H9 (cell line): ENCODE data around the gene PPP1R27. TPM values are rescaled to one million over a fixed set of nuclear protein-coding genes. Genes with fewer than 3 reads are reported as not detected.

ENCODE experiments used
- DNase-seq: peaks from one replicate; pipeline ENCODE4 v3.0.0-alpha.2; 2017
- H2AFZ ChIP-seq: one replicate; pipeline ENCODE4 v1.6.1; 2013; ENCODE audit warnings: mild to moderate bottlenecking, low read length, control low read depth, moderate library complexity
- H2AK5ac ChIP-seq: 2 replicates; pipeline ENCODE4 v1.6.1; 2013; ENCODE audit warnings: low read length, control low read depth, mixed read lengths; ENCODE audit not compliant: insufficient read length
- H2BK120ac ChIP-seq: one replicate; pipeline ENCODE4 v1.6.1; 2013; ENCODE audit warnings: low read depth, mild to moderate bottlenecking, low read length, control low read depth, inconsistent platforms; ENCODE audit not compliant: poor library complexity, severe bottlenecking
- H2BK12ac ChIP-seq: 2 replicates; pipeline ENCODE4 v1.6.1; 2013; ENCODE audit warnings: low read length, control low read depth, mixed read lengths, low read depth; ENCODE audit not compliant: insufficient read length
- H2BK15ac ChIP-seq: 2 replicates; pipeline ENCODE4 v1.6.1; 2013; ENCODE audit warnings: low read depth, low read length, control low read depth
- H2BK20ac ChIP-seq: one replicate; pipeline ENCODE4 v1.6.1; 2013; ENCODE audit warnings: low read depth, mild to moderate bottlenecking, low read length, control low read depth, inconsistent platforms; ENCODE audit not compliant: poor library complexity, severe bottlenecking
- H2BK5ac ChIP-seq: 2 replicates; pipeline ENCODE4 v1.6.1; 2013; ENCODE audit warnings: low read length, control low read depth, mixed read lengths; ENCODE audit not compliant: insufficient read length
- H3K14ac ChIP-seq: 2 replicates; pipeline ENCODE4 v1.6.1; 2013; ENCODE audit warnings: low read length, control low read depth; ENCODE audit not compliant: insufficient read depth
- H3K18ac ChIP-seq: 2 replicates; pipeline ENCODE4 v1.6.1; 2013; ENCODE audit warnings: low read depth, mild to moderate bottlenecking, mixed read lengths, low read length, control low read depth; ENCODE audit not compliant: insufficient read length
- H3K23ac ChIP-seq: 2 replicates; pipeline ENCODE4 v1.6.1; 2013; ENCODE audit warnings: low read length, control low read depth, mixed read lengths, low read depth; ENCODE audit not compliant: insufficient read length
- H3K23me2 ChIP-seq: 2 replicates; pipeline ENCODE4 v1.6.1; 2013; ENCODE audit warnings: low read depth, mild to moderate bottlenecking, mixed read lengths, low read length, control low read depth; ENCODE audit not compliant: insufficient read length, poor library complexity, severe bottlenecking
- H3K27ac ChIP-seq: 2 replicates; pipeline ENCODE4 v1.5.1; 2013; ENCODE audit warnings: low read length, control low read depth, mixed read lengths, low read depth; ENCODE audit not compliant: insufficient read length
- H3K27me3 ChIP-seq: 2 replicates; pipeline ENCODE4 v1.6.1; 2013; ENCODE audit warnings: low read length, control low read depth, inconsistent platforms; ENCODE audit not compliant: insufficient read depth
- H3K4ac ChIP-seq: 2 replicates; pipeline ENCODE4 v1.6.1; 2013; ENCODE audit warnings: low read depth, mild to moderate bottlenecking, control low read depth, inconsistent platforms, low read length, moderate library complexity
- H3K4me1 ChIP-seq: 2 replicates; pipeline ENCODE4 v1.6.1; 2013; ENCODE audit warnings: low read length, control low read depth, inconsistent platforms; ENCODE audit not compliant: insufficient read depth
- H3K4me2 ChIP-seq: 2 replicates; pipeline ENCODE4 v1.6.1; 2013; ENCODE audit warnings: low read length, control low read depth, mixed read lengths; ENCODE audit not compliant: insufficient read length, insufficient read depth
- H3K56ac ChIP-seq: 2 replicates; pipeline ENCODE4 v1.6.1; 2013; ENCODE audit warnings: low read depth, mild to moderate bottlenecking, mixed read lengths, low read length, control low read depth; ENCODE audit not compliant: insufficient read length
- H3K79me1 ChIP-seq: 2 replicates; pipeline ENCODE4 v1.6.1; 2013; ENCODE audit warnings: low read depth, mild to moderate bottlenecking, moderate library complexity, low read length, control low read depth, inconsistent platforms; ENCODE audit not compliant: insufficient read depth, poor library complexity, severe bottlenecking
- H3K79me2 ChIP-seq: 2 replicates; pipeline ENCODE4 v1.6.1; 2013; ENCODE audit warnings: low read length, control low read depth, inconsistent platforms; ENCODE audit not compliant: insufficient read depth
- H3K9ac ChIP-seq: 2 replicates; pipeline ENCODE4 v1.6.1; 2013; ENCODE audit warnings: low read length, control low read depth, mixed read lengths; ENCODE audit not compliant: insufficient read length; ENCODE audit errors: extremely low read depth
- H3K9me3 ChIP-seq: one replicate; pipeline ENCODE4 v1.6.1; 2013; ENCODE audit warnings: low read depth, low read length, inconsistent platforms; ENCODE audit not compliant: control insufficient read depth
- H3T11ph ChIP-seq: one replicate; pipeline ENCODE4 v1.6.1; 2013; ENCODE audit warnings: mild to moderate bottlenecking, low read length, control low read depth, inconsistent platforms
- H4K20me1 ChIP-seq: one replicate; pipeline ENCODE4 v1.6.1; 2013; ENCODE audit not compliant: control insufficient read depth, insufficient read length, insufficient read depth
- H4K5ac ChIP-seq: 2 replicates; pipeline ENCODE4 v1.6.1; 2013; ENCODE audit warnings: low read depth, mild to moderate bottlenecking, mixed read lengths, low read length, control low read depth; ENCODE audit not compliant: insufficient read length
- H4K8ac ChIP-seq: replicated peaks from 2 replicates; pipeline ENCODE4 v1.6.1; 2013; ENCODE audit warnings: low read length, control low read depth, mixed read lengths, low read depth; ENCODE audit not compliant: insufficient read length
- H4K91ac ChIP-seq: 2 replicates; pipeline ENCODE4 v1.6.1; 2013; ENCODE audit warnings: low read depth, mild to moderate bottlenecking, moderate library complexity, mixed read lengths, low read length, control low read depth; ENCODE audit not compliant: insufficient read length
- H3K27ac Mint-ChIP-seq, 3 experiments: 2 replicates in 2 of 3; 3 replicates in 1 of 3; pipeline ENCODE4 v1.8.0; 2020 to 2021; ENCODE audit warnings: mixed read lengths in 3 of 3, mild to moderate bottlenecking in 1 of 3, moderate library complexity in 1 of 3
- H3K27me3 Mint-ChIP-seq: 2 replicates; pipeline ENCODE4 v1.8.0; 2021; ENCODE audit warnings: low read depth, mild to moderate bottlenecking, moderate library complexity, mixed read lengths
- H3K36me3 Mint-ChIP-seq, 3 experiments: 2 replicates in 2 of 3; 3 replicates in 1 of 3; pipeline ENCODE4 v1.8.0; 2020 to 2021; ENCODE audit warnings: low read depth in 3 of 3, mixed read lengths in 3 of 3; ENCODE audit not compliant: insufficient read depth in 1 of 3
- H3K4me1 Mint-ChIP-seq, 2 experiments: 2 replicates each; pipeline ENCODE4 v1.8.0; 2020; ENCODE audit warnings: mixed read lengths in 2 of 2
- H3K4me3 Mint-ChIP-seq, 2 experiments: 2 replicates in 1 of 2; 3 replicates in 1 of 2; pipeline ENCODE4 v1.8.0; 2020 to 2021; ENCODE audit warnings: mild to moderate bottlenecking in 2 of 2, mixed read lengths in 2 of 2, moderate library complexity in 1 of 2
- H3K9me3 Mint-ChIP-seq, 2 experiments: 2 replicates in 1 of 2; 3 replicates in 1 of 2; pipeline ENCODE4 v1.8.0; 2020; ENCODE audit warnings: mild to moderate bottlenecking in 2 of 2, mixed read lengths in 2 of 2, moderate library complexity in 1 of 2
- WGBS: extraction: QIAGEN DNeasy Blood & Tissue Kit; methylation state at CpG from one replicate; pipeline ENCODE4 v1.1.7; 2013; ENCODE audit warnings: missing lambda C conversion rate, low lambda C conversion rate, mixed read lengths; ENCODE audit not compliant: insufficient read length; ENCODE audit errors: extremely low coverage; 5-methylcytosine and 5-hydroxymethylcytosine counted together
- total RNA-seq: library from RNA; stranded (reverse); gene quantifications from 2 replicates; pipeline ENCODE4 v1.2.1, GENCODE V29; 2021
- TF ChIP-seq, protein P1 (sequence below): fragments of 200-600 bp; sonication (generic); conservative IDR thresholded peaks from 3 replicates; pipeline ENCODE4 v1.8.0; 2021; ENCODE audit warnings: antibody characterized with exemption, mild to moderate bottlenecking

The PPP1R27 gene
- total RNA-seq, 1 experiment from 2014 or later: 0.22 TPM

DNA sequence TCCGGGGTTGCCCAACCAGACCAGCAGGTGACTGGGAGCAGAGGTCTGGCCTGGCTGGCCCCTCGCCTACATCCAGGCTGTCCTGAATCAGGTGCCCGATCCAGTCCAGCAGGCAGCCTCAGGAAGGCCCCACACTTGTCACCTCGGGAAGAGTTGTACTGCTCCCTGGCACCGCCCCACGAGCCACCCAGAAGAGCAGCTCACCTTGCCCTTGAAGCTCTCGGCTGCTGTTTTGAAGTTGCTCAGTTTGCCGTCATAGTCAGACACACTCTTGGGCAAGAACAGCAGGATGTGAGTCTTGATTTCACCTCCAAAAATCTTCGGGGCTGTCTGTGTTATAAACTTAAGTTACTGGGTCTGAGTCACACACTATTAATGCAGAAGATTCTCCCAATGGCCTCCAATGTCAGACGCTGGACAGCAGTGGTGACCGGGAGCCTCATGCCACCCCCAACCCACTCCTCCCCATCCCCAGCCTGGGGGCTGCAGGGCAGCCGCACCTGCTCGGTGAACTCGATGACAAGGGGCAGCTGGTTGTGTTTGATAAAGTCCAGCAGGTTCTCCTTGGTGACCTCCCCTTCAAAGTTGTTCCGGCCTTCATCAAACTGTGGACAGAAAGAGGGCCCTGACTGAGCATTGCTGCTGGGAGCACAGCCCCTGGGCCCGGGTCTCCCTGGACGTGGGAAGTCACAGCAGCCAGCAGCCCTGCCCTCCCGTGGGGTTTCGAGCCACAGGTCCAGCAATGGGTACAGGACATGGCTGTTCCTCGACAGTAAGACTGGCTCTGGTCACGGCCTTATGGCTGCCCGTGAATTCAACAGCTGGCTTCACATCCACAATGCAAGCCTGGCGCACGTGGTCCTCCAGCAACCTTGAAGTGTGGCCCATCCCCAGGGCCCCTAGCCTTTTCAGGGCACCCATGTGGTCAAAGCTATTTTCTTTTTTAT is 12.2 kb upstream of the PPP1R27 start:
- H3K4me1 ChIP-seq: no peaks in the 10 kb centered on the region
- no peak overlapping the region for H2AFZ ChIP-seq
- H3K9ac ChIP-seq: no peak overlapping the region
- TF ChIP-seq, protein P1, sequence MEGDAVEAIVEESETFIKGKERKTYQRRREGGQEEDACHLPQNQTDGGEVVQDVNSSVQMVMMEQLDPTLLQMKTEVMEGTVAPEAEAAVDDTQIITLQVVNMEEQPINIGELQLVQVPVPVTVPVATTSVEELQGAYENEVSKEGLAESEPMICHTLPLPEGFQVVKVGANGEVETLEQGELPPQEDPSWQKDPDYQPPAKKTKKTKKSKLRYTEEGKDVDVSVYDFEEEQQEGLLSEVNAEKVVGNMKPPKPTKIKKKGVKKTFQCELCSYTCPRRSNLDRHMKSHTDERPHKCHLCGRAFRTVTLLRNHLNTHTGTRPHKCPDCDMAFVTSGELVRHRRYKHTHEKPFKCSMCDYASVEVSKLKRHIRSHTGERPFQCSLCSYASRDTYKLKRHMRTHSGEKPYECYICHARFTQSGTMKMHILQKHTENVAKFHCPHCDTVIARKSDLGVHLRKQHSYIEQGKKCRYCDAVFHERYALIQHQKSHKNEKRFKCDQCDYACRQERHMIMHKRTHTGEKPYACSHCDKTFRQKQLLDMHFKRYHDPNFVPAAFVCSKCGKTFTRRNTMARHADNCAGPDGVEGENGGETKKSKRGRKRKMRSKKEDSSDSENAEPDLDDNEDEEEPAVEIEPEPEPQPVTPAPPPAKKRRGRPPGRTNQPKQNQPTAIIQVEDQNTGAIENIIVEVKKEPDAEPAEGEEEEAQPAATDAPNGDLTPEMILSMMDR: no peak
- no peak overlapping the region for H3K56ac ChIP-seq
- H2BK5ac ChIP-seq: no peak overlapping the region
- no peaks in the 10 kb centered on the region for H3K79me1 ChIP-seq
- no peak overlapping the region for H3K4me2 ChIP-seq
- H3K18ac ChIP-seq: no peak overlapping the region
- no peak overlapping the region for H4K5ac ChIP-seq
- H3K23ac ChIP-seq: no peak overlapping the region
- peaks cover 2% of the 10 kb centered on the region for H4K20me1 ChIP-seq
- H2BK15ac ChIP-seq: no peak overlapping the region
- no peaks in the 10 kb centered on the region for H3K79me2 ChIP-seq
- H3K23me2 ChIP-seq: no peaks in the 10 kb centered on the region
- no peak for DNase-seq
- WGBS: no CpG with 5 or more reads among the region's 24 CpGs
- H3K27ac ChIP-seq: no peak overlapping the region
- no peaks in the 10 kb centered on the region for H3K27me3 ChIP-seq
- no peaks in the 10 kb centered on the region for H3K9me3 Mint-ChIP-seq
- no peak overlapping the region for H4K8ac ChIP-seq
- no peaks in the 10 kb centered on the region for H3K9me3 ChIP-seq
- H2BK12ac ChIP-seq: no peak overlapping the region
- H3K36me3 Mint-ChIP-seq: peaks cover 29 to 70% (median 53%) of the 10 kb centered on the region in 3 experiments; a peak in 6 of 7 replicates
- H2BK20ac ChIP-seq: no peak overlapping the region
- H3K27me3 Mint-ChIP-seq: no peaks in the 10 kb centered on the region
- no peak overlapping the region for H2AK5ac ChIP-seq
- H3K4me1 Mint-ChIP-seq: no peaks in the 10 kb centered on the region
- H2BK120ac ChIP-seq: no peak overlapping the region
- H3K14ac ChIP-seq: no peak overlapping the region
- no peak overlapping the region for H3K4me3 Mint-ChIP-seq
- H3T11ph ChIP-seq: no peak overlapping the region
- H3K27ac Mint-ChIP-seq: no peak overlapping the region
- no peak overlapping the region for H3K4ac ChIP-seq
- no peak overlapping the region for H4K91ac ChIP-seq
